ENCODE measurements around the gene CD28. TPM values are rescaled to one million over a fixed set of nuclear protein-coding genes. Genes with fewer than 3 reads are reported as not detected.

CD28 gene
- total RNA-seq, 2 donors from 2014 or later = not detected

DNA sequence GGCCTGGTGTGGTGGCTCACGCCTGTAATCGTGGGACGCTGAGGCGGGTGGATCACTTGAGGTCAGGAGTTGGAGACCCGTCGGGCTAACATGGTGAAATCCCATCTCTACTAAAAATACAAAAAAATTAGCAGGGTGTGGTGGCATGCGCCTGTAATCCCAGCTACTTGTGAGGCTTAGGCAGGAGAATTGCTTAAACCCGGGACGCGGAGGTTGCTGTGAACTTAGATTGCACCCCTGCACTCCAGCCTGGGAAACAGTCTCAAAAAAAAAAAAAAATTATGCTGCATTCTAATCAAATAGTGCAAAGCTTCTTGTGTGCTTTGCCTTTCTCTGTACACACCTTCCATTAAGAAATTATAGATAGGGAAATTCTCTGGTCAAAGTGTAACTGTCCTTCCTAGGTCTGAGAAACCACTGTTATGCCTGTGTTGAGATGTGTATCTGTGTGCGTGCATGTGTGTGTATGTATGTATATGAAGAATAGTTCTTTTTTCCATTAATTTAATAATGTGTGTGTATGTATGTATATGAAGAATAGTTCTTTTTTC lies 2.5 kb downstream of the CD28 start:
- no peak for DNase-seq
- whole genome bisulfite sequencing, 2 experiments (ENCODE audit: insufficient coverage in 1 of 2, insufficient read length in 1 of 2) = 81 to 93% methylated on average over 9 to 11 of the region's 11 CpGs
- Mint-ChIP-seq H3K9me3 (no peaks in the 10 kb centered on the region), H3K27me3 (ENCODE audit: insufficient read depth) (peaks cover 6% of the 10 kb centered on the region), H3K4me3 (no peak overlapping the region), H3K27ac (no peak overlapping the region), H3K36me3 (ENCODE audit: low read depth) (no peaks in the 10 kb centered on the region), H3K4me1 (peaks cover 21% of the 10 kb centered on the region)
- Histone ChIP-seq H3K27me3 (ENCODE audit: control insufficient read depth, insufficient read depth, low read length, poor library complexity, severe bottlenecking) (peaks cover 9% of the 10 kb centered on the region), H3K4me1 (ENCODE audit: control insufficient read depth, insufficient read depth, low read length) (peaks cover 14% of the 10 kb centered on the region), H3K27ac (ENCODE audit: low read depth, low read length) (no peak overlapping the region), H3K36me3 (ENCODE audit: control insufficient read depth, insufficient read depth, low read length) (no peaks in the 10 kb centered on the region), H3K9ac (ENCODE audit: extremely low read depth, low read length, poor library complexity, severe bottlenecking) (no peak overlapping the region), H3K4me3 (ENCODE audit: low read length) (no peak overlapping the region), H3K9me3 (ENCODE audit: control insufficient read depth, low read length) (no peaks in the 10 kb centered on the region)
- TF ChIP-seq, protein P1, sequence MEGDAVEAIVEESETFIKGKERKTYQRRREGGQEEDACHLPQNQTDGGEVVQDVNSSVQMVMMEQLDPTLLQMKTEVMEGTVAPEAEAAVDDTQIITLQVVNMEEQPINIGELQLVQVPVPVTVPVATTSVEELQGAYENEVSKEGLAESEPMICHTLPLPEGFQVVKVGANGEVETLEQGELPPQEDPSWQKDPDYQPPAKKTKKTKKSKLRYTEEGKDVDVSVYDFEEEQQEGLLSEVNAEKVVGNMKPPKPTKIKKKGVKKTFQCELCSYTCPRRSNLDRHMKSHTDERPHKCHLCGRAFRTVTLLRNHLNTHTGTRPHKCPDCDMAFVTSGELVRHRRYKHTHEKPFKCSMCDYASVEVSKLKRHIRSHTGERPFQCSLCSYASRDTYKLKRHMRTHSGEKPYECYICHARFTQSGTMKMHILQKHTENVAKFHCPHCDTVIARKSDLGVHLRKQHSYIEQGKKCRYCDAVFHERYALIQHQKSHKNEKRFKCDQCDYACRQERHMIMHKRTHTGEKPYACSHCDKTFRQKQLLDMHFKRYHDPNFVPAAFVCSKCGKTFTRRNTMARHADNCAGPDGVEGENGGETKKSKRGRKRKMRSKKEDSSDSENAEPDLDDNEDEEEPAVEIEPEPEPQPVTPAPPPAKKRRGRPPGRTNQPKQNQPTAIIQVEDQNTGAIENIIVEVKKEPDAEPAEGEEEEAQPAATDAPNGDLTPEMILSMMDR (conservative IDR thresholded peaks at IDR 0.05) = no peak

DNA sequence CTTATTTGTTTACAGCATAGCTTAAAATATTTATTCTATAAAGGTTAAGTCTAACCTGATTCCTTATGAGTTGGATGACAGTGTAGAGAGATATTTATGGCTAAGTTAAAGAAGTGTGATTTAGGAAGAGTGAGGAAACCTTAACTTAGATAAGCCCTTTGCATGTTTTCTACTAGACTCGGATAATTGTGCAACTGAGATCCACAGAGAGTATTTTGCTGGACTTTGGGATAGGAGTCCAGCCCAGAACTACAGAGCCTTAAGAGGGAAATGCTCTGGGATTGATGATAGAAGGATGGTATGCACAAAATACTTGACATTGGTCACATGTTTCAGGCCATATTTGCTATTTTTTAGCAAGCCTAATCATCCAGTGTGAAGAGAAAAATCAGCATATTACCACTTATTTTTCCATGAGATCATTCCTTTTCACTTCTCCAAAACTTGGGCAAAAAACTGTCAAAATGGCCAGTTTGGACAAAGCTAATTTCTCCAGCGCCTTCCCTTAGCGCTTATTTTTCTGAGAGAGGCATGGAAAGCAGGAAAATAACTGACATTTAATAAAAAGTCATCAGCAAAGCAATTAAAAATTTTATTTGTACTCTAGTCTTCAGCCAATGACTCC lies 3.1 kb downstream of the CD28 start:
- Histone ChIP-seq H3K27ac (ENCODE audit: low read depth, low read length) (no peak overlapping the region), H3K4me3 (ENCODE audit: low read length) (no peak overlapping the region), H3K4me1 (ENCODE audit: control insufficient read depth, insufficient read depth, low read length) (peaks cover 14% of the 10 kb centered on the region), H3K36me3 (ENCODE audit: control insufficient read depth, insufficient read depth, low read length) (no peaks in the 10 kb centered on the region), H3K27me3 (ENCODE audit: control insufficient read depth, insufficient read depth, low read length, poor library complexity, severe bottlenecking) (peaks cover 9% of the 10 kb centered on the region), H3K9me3 (ENCODE audit: control insufficient read depth, low read length) (no peaks in the 10 kb centered on the region), H3K9ac (ENCODE audit: extremely low read depth, low read length, poor library complexity, severe bottlenecking) (no peak overlapping the region)
- no peaks in the 10 kb centered on the region for H3K36me3 Mint-ChIP-seq (ENCODE audit: low read depth)
- TF ChIP-seq, protein P1 (conservative IDR thresholded peaks at IDR 0.05) = no peak
- H3K4me1 Mint-ChIP-seq = peaks cover 22% of the 10 kb centered on the region
- no peaks in the 10 kb centered on the region for H3K9me3 Mint-ChIP-seq
- no peak overlapping the region for H3K4me3 Mint-ChIP-seq
- no peak overlapping the region for H3K27ac Mint-ChIP-seq
- no peak for DNase-seq
- peaks cover 6% of the 10 kb centered on the region for H3K27me3 Mint-ChIP-seq (ENCODE audit: insufficient read depth)
- WGBS, 2 experiments (ENCODE audit: insufficient coverage in 1 of 2, insufficient read length in 1 of 2) = 92 to 100% methylated on average over 2 to 3 of the region's 3 CpGs

DNA sequence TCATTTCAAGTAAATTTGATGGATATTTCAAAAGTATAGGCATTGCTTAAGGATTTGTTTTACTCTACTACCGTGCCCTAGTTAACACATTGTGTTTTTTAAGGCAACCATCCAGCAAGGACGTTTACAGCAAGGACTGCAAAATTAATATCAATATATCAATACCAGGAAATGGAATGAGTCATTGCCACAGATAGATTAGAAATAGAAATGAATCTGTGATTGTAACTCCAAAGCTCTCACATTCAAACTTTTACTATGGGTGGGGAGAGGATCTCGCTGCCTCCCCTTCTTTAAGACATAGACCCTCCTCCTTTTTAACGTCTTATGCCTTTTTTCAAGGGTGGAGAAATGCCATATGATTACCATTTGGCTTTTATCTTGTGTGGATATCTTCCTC lies 3.8 kb downstream of the CD28 start:
- Mint-ChIP-seq H3K4me1 (peaks cover 22% of the 10 kb centered on the region), H3K27me3 (ENCODE audit: insufficient read depth) (peaks cover 8% of the 10 kb centered on the region), H3K36me3 (ENCODE audit: low read depth) (no peaks in the 10 kb centered on the region), H3K9me3 (no peaks in the 10 kb centered on the region), H3K27ac (no peak overlapping the region), H3K4me3 (no peak overlapping the region)
- no peaks in the 10 kb centered on the region for H3K36me3 ChIP-seq (ENCODE audit: control insufficient read depth, insufficient read depth, low read length)
- H3K27me3 ChIP-seq (ENCODE audit: control insufficient read depth, insufficient read depth, low read length, poor library complexity, severe bottlenecking) = peaks cover 8% of the 10 kb centered on the region
- TF ChIP-seq, protein P1 (conservative IDR thresholded peaks at IDR 0.05) = no peak
- H3K27ac ChIP-seq (ENCODE audit: low read depth, low read length) = no peak overlapping the region
- peaks cover 14% of the 10 kb centered on the region for H3K4me1 ChIP-seq (ENCODE audit: control insufficient read depth, insufficient read depth, low read length)
- no peak for DNase-seq
- H3K9me3 ChIP-seq (ENCODE audit: control insufficient read depth, low read length) = no peaks in the 10 kb centered on the region
- no peak overlapping the region for H3K9ac ChIP-seq (ENCODE audit: extremely low read depth, low read length, poor library complexity, severe bottlenecking)
- 91% methylated on average over 4 of the region's 4 CpGs; no CpG with 5 or more reads in 1 of the 2 experiments for WGBS, 2 experiments (ENCODE audit: insufficient coverage in 1 of 2, insufficient read length in 1 of 2)
- H3K4me3 ChIP-seq (ENCODE audit: low read length) = no peak overlapping the region

Data from endodermal cell (in vitro differentiated cells).